Astrocyte of the hippocampus (primary cell): ENCODE results near the gene ZDHHC5.

Experiments used
- DNase-seq: peaks from one replicate; pipeline ENCODE4 v3.0.0; 2011; ENCODE audit warnings: low read depth, low spot score

The ZDHHC5 gene

DNA sequence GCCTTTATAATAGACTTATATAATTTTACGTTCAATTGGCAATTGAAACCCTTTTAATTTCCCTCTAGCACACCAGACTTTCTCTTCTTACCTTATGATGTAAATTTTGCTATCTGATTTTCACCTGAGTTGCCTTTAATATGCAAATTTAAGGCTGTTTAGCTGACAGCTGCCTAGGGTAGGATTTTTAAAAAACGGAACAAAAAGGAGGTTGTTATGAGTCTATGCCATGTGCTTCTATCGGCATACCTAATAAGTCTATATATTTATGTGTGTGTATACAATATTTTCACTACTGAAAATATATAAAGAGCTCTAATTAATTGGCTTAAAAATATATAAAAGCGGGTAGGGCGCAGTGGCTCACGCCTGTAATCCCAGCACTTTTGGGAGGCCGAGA, 61.6 kb downstream of the ZDHHC5 start:
- no peak for DNase-seq

DNA sequence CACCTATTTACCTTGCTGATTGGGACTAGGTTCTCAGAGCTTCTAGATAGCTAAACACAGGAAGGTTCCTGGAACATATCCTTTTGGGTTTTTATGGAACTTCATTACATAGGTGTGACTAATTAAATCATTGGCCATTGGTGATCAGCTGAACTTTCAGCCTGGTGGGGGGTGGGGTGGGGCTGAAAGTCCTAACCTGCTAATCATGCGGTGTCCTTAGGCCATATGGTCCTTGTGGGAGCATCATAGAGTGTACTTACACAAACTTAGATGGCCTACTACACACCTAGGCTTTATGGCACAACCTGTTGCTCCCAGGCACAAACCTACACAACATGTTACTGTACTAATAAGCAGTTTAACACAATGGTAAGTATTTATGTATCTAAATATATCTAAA, 64.7 kb downstream of the ZDHHC5 start:
- DNase-seq = no peak

DNA sequence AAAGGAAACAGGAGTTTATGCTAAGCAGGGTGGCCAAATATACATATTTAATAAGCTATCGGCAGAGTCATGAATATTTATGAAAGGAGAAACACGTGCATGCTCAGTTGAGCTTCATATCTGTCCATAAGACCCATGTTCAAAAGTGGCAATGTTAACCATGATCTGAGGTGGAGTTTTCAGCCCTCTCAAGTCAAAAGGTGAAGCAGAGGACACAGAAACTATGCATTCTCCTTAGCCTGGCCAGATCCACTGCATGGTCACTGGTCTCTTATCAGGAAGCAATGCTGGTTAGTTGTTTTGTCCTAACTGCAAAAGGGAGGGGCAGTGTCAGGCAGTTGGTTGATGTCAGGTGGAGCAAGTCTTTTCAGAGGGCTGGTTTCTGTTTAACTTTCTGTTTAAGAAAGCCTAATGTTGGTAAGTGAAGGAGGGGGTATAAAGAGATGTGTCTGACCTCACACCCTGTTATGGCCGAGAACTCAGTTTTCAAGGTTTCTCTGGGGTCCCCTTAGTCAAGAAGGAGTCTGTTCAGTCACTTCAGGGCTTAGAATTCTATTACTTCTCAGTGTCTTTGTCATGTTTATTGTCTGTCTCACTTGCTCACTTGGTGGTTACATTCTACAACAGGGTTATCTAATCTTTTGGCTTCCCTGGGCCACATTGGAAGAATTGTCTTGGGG, 67.8 kb downstream of the ZDHHC5 start:
- DNase-seq = no peak

DNA sequence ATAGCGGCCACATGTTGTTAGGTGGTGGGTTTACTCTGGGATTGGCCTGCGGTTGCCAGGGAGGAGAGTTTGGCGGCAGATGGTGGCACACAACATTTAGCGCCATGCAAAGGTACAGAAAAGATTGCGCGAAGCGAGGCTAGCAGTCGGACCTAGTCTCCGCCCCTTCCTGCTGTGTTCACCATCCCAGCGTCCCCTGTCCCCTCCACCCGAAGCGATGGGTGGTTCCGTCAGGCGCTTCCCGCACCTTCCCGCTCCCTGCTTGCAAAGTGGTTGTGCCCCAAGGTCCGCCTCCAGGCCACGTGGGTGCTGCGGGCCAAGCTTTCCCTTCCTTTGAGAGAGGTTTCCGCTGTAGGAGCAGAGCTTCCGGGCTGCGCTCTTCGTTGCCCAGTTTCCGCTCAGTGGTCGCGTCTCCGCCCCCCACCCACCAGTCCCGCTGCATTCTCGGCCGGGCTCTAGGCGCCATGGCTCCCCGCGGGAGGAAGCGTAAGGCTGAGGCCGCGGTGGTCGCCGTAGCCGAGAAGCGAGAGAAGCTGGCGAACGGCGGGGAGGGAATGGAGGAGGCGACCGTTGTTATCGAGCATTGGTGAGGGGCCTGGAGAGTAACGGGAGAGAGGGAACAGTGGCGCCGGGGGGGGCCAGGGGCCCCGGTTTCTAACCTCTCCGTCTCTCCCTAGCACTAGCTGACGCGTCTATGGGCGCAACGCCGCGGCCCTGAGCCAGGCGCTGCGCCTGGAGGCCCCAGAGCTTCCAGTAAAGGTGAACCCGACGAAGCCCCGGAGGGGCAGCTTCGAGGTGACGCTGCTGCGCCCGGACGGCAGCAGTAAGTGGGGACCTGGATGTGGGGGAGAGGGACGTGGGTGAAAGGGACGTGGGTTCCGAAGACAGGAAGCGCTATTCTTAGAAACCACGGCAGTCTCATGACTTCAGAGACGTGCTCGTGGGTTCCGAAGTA, 73.5 kb downstream of the ZDHHC5 start, which contains the start of gene SELENOH:
SELENOH (plus strand) TSS at position 360 of the 955 bp plus-strand sequence; CDS start at position 465, 105 bp downstream.
- peak; percentile 99 for DNase-seq

DNA sequence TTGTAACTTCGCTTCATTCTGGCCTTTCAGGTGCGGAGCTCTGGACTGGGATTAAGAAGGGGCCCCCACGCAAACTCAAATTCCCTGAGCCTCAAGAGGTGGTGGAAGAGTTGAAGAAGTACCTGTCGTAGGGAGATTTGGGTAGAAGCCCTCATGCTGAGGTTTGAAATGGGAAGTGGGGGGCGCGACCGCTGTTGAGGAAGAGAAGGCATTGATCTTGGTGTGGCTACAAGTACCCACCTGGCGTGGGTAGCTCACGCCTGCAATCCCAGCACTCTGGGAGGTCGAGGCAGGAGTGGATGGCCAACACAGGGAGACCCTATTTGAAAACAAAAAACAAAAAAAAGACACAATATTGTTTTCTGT, 74.2 kb downstream of the ZDHHC5 start:
- DNase-seq = no peak

DNA sequence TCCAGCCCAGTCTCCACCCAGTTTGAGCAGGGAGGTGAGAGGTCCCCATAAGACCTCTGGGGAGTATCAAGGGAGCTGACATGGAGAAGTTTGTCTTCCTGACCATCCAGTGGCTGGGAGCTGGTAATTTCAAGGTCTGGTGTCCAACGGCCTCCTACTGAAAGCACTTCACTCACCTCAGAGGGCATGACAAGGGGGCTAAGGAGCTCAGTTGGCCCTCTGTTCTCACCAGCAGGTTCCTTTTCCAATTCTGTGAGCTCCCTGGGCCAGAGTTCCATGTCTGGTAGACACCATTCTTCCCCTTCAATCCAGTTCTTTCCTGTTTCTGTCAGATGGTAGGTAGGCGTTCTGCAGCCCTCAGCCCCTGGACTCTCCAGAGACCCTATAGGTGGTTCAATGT, 76.4 kb downstream of the ZDHHC5 start:
- no peak for DNase-seq

DNA sequence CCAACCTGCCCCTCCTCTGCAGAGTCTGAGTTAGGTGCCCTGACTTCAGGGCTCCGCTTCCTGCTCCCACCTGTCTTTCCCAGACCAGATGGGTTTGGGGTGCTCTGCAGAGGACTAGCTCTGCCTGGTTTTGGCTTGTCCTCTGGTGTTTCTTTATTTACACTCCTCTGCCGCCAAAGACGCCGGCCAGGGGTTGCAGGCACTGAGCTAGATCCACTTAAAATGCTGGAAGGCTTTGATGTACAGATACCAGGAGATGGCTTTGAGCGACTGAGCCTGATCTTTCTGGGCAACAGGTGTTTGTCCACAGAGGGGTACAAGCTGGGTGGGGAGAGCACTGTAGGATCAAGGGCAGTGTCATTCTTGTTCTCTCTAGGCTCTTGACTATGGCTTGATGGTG, 77.3 kb downstream of the ZDHHC5 start:
- DNase-seq = no peak

DNA sequence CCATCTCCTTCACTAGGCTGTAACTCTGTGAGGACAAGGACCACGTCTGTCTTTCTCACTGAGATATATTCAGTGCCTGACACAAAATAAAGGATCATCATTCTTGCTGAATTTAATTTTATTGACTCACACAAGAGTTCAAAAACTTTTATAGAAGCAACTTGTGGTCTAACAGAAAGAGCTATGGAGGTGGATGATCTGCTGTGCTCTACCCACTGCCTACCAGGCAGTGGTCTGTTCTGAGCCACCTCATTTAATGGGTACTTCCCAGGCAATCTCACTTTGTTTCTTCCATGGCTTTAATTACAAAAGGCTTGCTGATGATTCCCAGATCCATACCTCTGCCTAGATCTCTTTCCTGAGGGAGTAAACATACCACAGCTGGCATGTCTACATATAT, 79.0 kb downstream of the ZDHHC5 start:
- DNase-seq = no peak
